Measurements from ENCODE around the gene PSME3IP1.

The PSME3IP1 gene

GRCh38 chr16:57167953-57168352 is 17.9 kb downstream of the PSME3IP1 start:
- Histone ChIP-seq H3K9me2 (replicated peaks; ENCODE audit: control insufficient read depth, low read length) (no peaks in the 10 kb centered on the region), H3K4me2 (ENCODE audit: low read length) (no peak overlapping the region), H3K27me3 (ENCODE audit: control insufficient read depth, low read length) (no peaks in the 10 kb centered on the region), H3F3A (ENCODE audit: control insufficient read depth, insufficient read depth) (no peaks in the 10 kb centered on the region; the same call in 1 of the 2 replicates), H3K79me2 (ENCODE audit: control insufficient read depth, low read length) (no peaks in the 10 kb centered on the region), H3K4me3 (ENCODE audit: low read length) (no peak overlapping the region), H3K27ac (ENCODE audit: low read depth, low read length) (no peak overlapping the region), H4K20me1 (ENCODE audit: control insufficient read depth, insufficient read depth, low read depth, low read length) (no peaks in the 10 kb centered on the region), H3K36me3 (ENCODE audit: control insufficient read depth, low read length) (peaks cover 83% of the 10 kb centered on the region), H3K9me3 (ENCODE audit: control insufficient read depth, insufficient read depth, low read length) (no peaks in the 10 kb centered on the region), H3K4me1 (ENCODE audit: control insufficient read depth, low read length) (no peaks in the 10 kb centered on the region)
- no peak for TF ChIP-seq EZH2phosphoT487 (IDR thresholded peaks at IDR 0.05; ENCODE audit: borderline replicate concordance, low read length)
- TF ChIP-seq, protein P1, sequence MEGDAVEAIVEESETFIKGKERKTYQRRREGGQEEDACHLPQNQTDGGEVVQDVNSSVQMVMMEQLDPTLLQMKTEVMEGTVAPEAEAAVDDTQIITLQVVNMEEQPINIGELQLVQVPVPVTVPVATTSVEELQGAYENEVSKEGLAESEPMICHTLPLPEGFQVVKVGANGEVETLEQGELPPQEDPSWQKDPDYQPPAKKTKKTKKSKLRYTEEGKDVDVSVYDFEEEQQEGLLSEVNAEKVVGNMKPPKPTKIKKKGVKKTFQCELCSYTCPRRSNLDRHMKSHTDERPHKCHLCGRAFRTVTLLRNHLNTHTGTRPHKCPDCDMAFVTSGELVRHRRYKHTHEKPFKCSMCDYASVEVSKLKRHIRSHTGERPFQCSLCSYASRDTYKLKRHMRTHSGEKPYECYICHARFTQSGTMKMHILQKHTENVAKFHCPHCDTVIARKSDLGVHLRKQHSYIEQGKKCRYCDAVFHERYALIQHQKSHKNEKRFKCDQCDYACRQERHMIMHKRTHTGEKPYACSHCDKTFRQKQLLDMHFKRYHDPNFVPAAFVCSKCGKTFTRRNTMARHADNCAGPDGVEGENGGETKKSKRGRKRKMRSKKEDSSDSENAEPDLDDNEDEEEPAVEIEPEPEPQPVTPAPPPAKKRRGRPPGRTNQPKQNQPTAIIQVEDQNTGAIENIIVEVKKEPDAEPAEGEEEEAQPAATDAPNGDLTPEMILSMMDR (IDR thresholded peaks at IDR 0.05; ENCODE audit: low read depth, low read length, poor library complexity, severe bottlenecking) = peak; percentile 67

GRCh38 chr16:57167538-57167937 is 18.3 kb downstream of the PSME3IP1 start:
- Histone ChIP-seq H3K79me2 (ENCODE audit: control insufficient read depth, low read length) (no peaks in the 10 kb centered on the region), H3F3A (ENCODE audit: control insufficient read depth, insufficient read depth) (no peaks in the 10 kb centered on the region; the same call in 1 of the 2 replicates), H3K36me3 (ENCODE audit: control insufficient read depth, low read length) (peaks cover 83% of the 10 kb centered on the region), H3K27me3 (ENCODE audit: control insufficient read depth, low read length) (no peaks in the 10 kb centered on the region), H3K4me1 (ENCODE audit: control insufficient read depth, low read length) (no peaks in the 10 kb centered on the region), H3K4me3 (ENCODE audit: low read length) (no peak overlapping the region), H3K9me2 (replicated peaks; ENCODE audit: control insufficient read depth, low read length) (no peaks in the 10 kb centered on the region), H3K4me2 (ENCODE audit: low read length) (no peak overlapping the region), H3K27ac (ENCODE audit: low read depth, low read length) (no peak overlapping the region), H4K20me1 (ENCODE audit: control insufficient read depth, insufficient read depth, low read depth, low read length) (no peaks in the 10 kb centered on the region), H3K9me3 (ENCODE audit: control insufficient read depth, insufficient read depth, low read length) (no peaks in the 10 kb centered on the region)
- TF ChIP-seq, protein P1 (IDR thresholded peaks at IDR 0.05; ENCODE audit: low read depth, low read length, poor library complexity, severe bottlenecking) = no peak
- TF ChIP-seq EZH2phosphoT487 (IDR thresholded peaks at IDR 0.05; ENCODE audit: borderline replicate concordance, low read length) = no peak

GRCh38 chr16:57166951-57167350 is 18.9 kb downstream of the PSME3IP1 start:
- H3K36me3 ChIP-seq (ENCODE audit: control insufficient read depth, low read length) = peaks cover 81% of the 10 kb centered on the region
- H3K4me2 ChIP-seq (ENCODE audit: low read length) = no peak overlapping the region
- H3K4me1 ChIP-seq (ENCODE audit: control insufficient read depth, low read length) = no peaks in the 10 kb centered on the region
- H3K4me3 ChIP-seq (ENCODE audit: low read length) = no peak overlapping the region
- H3K27ac ChIP-seq (ENCODE audit: low read depth, low read length) = no peak overlapping the region
- H4K20me1 ChIP-seq (ENCODE audit: control insufficient read depth, insufficient read depth, low read depth, low read length) = no peaks in the 10 kb centered on the region
- no peaks in the 10 kb centered on the region for H3K27me3 ChIP-seq (ENCODE audit: control insufficient read depth, low read length)
- H3K9me2 ChIP-seq (replicated peaks; ENCODE audit: control insufficient read depth, low read length) = no peaks in the 10 kb centered on the region
- no peaks in the 10 kb centered on the region; the same call in 1 of the 2 replicates for H3F3A ChIP-seq (ENCODE audit: control insufficient read depth, insufficient read depth)
- TF ChIP-seq, protein P1 (IDR thresholded peaks at IDR 0.05; ENCODE audit: low read depth, low read length, poor library complexity, severe bottlenecking) = no peak
- TF ChIP-seq EZH2phosphoT487 (IDR thresholded peaks at IDR 0.05; ENCODE audit: borderline replicate concordance, low read length) = no peak
- H3K79me2 ChIP-seq (ENCODE audit: control insufficient read depth, low read length) = no peaks in the 10 kb centered on the region
- H3K9me3 ChIP-seq (ENCODE audit: control insufficient read depth, insufficient read depth, low read length) = no peaks in the 10 kb centered on the region

Measured in DOHH2 (cell line).